ENCODE data around the gene SEMA6A. TPM values are rescaled to one million over a fixed set of nuclear protein-coding genes. Genes with fewer than 3 reads are reported as not detected.

The SEMA6A gene
- total and polyA plus RNA-seq, 10 of the 15 experiments (the other 5 are each of a cell fraction or from before 2014, with no cell fraction given) = 0.16 to 10.2 (median 1.1) TPM

GRCh38 chr5:116574367-116575325, at the start of gene SEMA6A (continued):
- TF ChIP-seq, protein P1, sequence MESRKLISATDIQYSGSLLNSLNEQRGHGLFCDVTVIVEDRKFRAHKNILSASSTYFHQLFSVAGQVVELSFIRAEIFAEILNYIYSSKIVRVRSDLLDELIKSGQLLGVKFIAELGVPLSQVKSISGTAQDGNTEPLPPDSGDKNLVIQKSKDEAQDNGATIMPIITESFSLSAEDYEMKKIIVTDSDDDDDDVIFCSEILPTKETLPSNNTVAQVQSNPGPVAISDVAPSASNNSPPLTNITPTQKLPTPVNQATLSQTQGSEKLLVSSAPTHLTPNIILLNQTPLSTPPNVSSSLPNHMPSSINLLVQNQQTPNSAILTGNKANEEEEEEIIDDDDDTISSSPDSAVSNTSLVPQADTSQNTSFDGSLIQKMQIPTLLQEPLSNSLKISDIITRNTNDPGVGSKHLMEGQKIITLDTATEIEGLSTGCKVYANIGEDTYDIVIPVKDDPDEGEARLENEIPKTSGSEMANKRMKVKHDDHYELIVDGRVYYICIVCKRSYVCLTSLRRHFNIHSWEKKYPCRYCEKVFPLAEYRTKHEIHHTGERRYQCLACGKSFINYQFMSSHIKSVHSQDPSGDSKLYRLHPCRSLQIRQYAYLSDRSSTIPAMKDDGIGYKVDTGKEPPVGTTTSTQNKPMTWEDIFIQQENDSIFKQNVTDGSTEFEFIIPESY (IDR thresholded peaks at IDR 0.05) = peak; percentile 67; the same call in 1 of the 2 replicates
- TF ChIP-seq POLR2A (IDR thresholded peaks at IDR 0.05; ENCODE audit: low read depth, low read length) = peak; percentile 67
- TF ChIP-seq ATF7 (IDR thresholded peaks at IDR 0.05; ENCODE audit: low read depth) = peak; percentile 64
- no peak for TF ChIP-seq BRCA1 (IDR thresholded peaks at IDR 0.05; ENCODE audit: low read depth, low read length)
- TF ChIP-seq RELB (IDR thresholded peaks at IDR 0.05; ENCODE audit: low read depth) = peak; percentile 96
- TF ChIP-seq, protein P2, sequence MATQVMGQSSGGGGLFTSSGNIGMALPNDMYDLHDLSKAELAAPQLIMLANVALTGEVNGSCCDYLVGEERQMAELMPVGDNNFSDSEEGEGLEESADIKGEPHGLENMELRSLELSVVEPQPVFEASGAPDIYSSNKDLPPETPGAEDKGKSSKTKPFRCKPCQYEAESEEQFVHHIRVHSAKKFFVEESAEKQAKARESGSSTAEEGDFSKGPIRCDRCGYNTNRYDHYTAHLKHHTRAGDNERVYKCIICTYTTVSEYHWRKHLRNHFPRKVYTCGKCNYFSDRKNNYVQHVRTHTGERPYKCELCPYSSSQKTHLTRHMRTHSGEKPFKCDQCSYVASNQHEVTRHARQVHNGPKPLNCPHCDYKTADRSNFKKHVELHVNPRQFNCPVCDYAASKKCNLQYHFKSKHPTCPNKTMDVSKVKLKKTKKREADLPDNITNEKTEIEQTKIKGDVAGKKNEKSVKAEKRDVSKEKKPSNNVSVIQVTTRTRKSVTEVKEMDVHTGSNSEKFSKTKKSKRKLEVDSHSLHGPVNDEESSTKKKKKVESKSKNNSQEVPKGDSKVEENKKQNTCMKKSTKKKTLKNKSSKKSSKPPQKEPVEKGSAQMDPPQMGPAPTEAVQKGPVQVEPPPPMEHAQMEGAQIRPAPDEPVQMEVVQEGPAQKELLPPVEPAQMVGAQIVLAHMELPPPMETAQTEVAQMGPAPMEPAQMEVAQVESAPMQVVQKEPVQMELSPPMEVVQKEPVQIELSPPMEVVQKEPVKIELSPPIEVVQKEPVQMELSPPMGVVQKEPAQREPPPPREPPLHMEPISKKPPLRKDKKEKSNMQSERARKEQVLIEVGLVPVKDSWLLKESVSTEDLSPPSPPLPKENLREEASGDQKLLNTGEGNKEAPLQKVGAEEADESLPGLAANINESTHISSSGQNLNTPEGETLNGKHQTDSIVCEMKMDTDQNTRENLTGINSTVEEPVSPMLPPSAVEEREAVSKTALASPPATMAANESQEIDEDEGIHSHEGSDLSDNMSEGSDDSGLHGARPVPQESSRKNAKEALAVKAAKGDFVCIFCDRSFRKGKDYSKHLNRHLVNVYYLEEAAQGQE (IDR thresholded peaks at IDR 0.05; ENCODE audit: low read depth, low read length) = 0 out of 2 replicates have a peak, but pooled peaks have one; percentile 22
- TF ChIP-seq, protein P3, sequence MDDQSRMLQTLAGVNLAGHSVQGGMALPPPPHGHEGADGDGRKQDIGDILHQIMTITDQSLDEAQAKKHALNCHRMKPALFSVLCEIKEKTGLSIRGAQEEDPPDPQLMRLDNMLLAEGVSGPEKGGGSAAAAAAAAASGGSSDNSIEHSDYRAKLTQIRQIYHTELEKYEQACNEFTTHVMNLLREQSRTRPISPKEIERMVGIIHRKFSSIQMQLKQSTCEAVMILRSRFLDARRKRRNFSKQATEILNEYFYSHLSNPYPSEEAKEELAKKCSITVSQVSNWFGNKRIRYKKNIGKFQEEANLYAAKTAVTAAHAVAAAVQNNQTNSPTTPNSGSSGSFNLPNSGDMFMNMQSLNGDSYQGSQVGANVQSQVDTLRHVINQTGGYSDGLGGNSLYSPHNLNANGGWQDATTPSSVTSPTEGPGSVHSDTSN (IDR thresholded peaks at IDR 0.05; ENCODE audit: insufficient replicate concordance, low read depth, low read length) = no peak
- peak; percentile 82 for TF ChIP-seq POLR2AphosphoS5 (IDR thresholded peaks at IDR 0.05; ENCODE audit: low read length)
- no peak for TF ChIP-seq STAT3 (IDR thresholded peaks at IDR 0.05; ENCODE audit: low read depth, low read length)
- TF ChIP-seq KDM1A (IDR thresholded peaks at IDR 0.05; ENCODE audit: borderline replicate concordance) = no peak
- no peak for TF ChIP-seq NFIC (IDR thresholded peaks at IDR 0.05; ENCODE audit: low read depth, low read length)
- 0 out of 2 replicates have a peak, but pooled peaks have one; percentile 47 for TF ChIP-seq HCFC1 (IDR thresholded peaks at IDR 0.05; ENCODE audit: low read length)
- TF ChIP-seq KLF5 (IDR thresholded peaks at IDR 0.05; ENCODE audit: partially characterized antibody) = peak; percentile 62
- peak; percentile 70 for TF ChIP-seq MTA2 (IDR thresholded peaks at IDR 0.05; ENCODE audit: low read depth)
- TF ChIP-seq JUND (IDR thresholded peaks at IDR 0.05; ENCODE audit: low read depth, low read length) = no peak
